HG03159 (cell line): ENCODE measurements around the gene MACROD2.

Experiments
- ATAC-seq: cut with Tn5 transposase; IDR thresholded peaks from one replicate; pipeline ENCODE4 v1.9.1; 2021; ENCODE audit warnings: mild to moderate bottlenecking, moderate library complexity; ENCODE audit not compliant: unreplicated experiment

Gene MACROD2

GRCh38 chr20:14698125-14698524 lies 702.8 kb downstream of the MACROD2 start:
- ATAC-seq = no peak

GRCh38 chr20:14698605-14699373 lies 703.5 kb downstream of the MACROD2 start:
- ATAC-seq = no peak

GRCh38 chr20:14700639-14700960 lies 705.3 kb downstream of the MACROD2 start:
- ATAC-seq = peak; percentile 55

- ATAC-seq = no peak
These were observed 706.0 kb downstream of the MACROD2 start for GRCh38 chr20:14701326-14701725.

GRCh38 chr20:14706555-14706954 lies 711.2 kb downstream of the MACROD2 start:
- ATAC-seq = no peak

- no peak for ATAC-seq
These were observed 711.8 kb downstream of the MACROD2 start for GRCh38 chr20:14707026-14707680.

GRCh38 chr20:14707865-14708596 lies 712.7 kb downstream of the MACROD2 start:
- ATAC-seq = no peak

GRCh38 chr20:14709439-14709838 lies 714.1 kb downstream of the MACROD2 start:
- no peak for ATAC-seq

- ATAC-seq = no peak
These were observed 715.6 kb downstream of the MACROD2 start for GRCh38 chr20:14710951-14711350.

- no peak for ATAC-seq
These were observed 716.3 kb downstream of the MACROD2 start for GRCh38 chr20:14711652-14712051.

- ATAC-seq = no peak
These were observed 717.0 kb downstream of the MACROD2 start for GRCh38 chr20:14712302-14712739.

- no peak for ATAC-seq
These were observed 720.1 kb downstream of the MACROD2 start for GRCh38 chr20:14715400-14715799.

GRCh38 chr20:14716351-14716801 lies 721.1 kb downstream of the MACROD2 start:
- ATAC-seq = no peak

GRCh38 chr20:14717134-14717999 lies 722.1 kb downstream of the MACROD2 start:
- peak; percentile 86 for ATAC-seq

GRCh38 chr20:14720251-14720650 lies 724.9 kb downstream of the MACROD2 start:
- no peak for ATAC-seq

- no peak for ATAC-seq
These were observed 726.7 kb downstream of the MACROD2 start for GRCh38 chr20:14721926-14722452.

- ATAC-seq = no peak
These were observed 728.3 kb downstream of the MACROD2 start for GRCh38 chr20:14723614-14724013.

- no peak for ATAC-seq
These were observed 728.7 kb downstream of the MACROD2 start for GRCh38 chr20:14724036-14724435.

- no peak for ATAC-seq
These were observed 729.2 kb downstream of the MACROD2 start for GRCh38 chr20:14724468-14724867.

- no peak for ATAC-seq
These were observed 731.3 kb downstream of the MACROD2 start for GRCh38 chr20:14726591-14726990.
